Keratinocyte (primary cell): Measurements from ENCODE around the gene LYPD6B.

ENCODE experiments used
- EZH2 ChIP-seq: IDR thresholded peaks from one replicate; pipeline ENCODE4 v1.6.1; 2012; ENCODE audit warnings: inconsistent platforms, mild to moderate bottlenecking, low read length, moderate library complexity
- TF ChIP-seq, protein P1 (sequence below), 3 experiments: IDR thresholded peaks in 1 of 3; conservative IDR thresholded peaks in 1 of 3; optimal IDR thresholded peaks in 1 of 3; 2 replicates in 2 of 3; 3 replicates in 1 of 3; pipeline versions ENCODE3 to v1.5.1; 2011; ENCODE audit warnings: low read length in 3 of 3, mild to moderate bottlenecking in 3 of 3, moderate library complexity in 2 of 3, control low read depth in 1 of 3, inconsistent platforms in 1 of 3; ENCODE audit not compliant: insufficient read depth in 2 of 3; ENCODE audit errors: extremely low read depth in 1 of 3

DNA sequence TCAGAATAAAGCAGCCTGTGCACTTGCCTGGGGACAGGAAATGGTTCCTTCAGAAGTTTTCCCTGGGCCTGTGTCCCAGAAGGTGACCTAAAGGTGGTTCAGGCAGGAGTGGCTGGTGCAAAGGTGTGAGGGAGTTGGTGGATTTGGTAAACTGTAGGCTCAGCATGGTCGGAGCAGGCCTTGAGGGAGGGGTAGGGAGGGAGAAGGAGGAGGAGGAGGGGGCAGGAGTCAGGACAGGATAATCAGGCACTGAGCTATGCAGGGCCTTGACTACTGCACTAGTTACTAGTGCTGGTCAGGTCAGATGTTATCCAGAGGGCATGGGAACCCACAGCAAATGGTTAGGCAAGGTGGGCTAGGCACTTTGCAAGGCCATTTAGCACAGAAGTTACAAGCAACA, 21.3 kb downstream of the LYPD6B start:
- TF ChIP-seq, protein P1, sequence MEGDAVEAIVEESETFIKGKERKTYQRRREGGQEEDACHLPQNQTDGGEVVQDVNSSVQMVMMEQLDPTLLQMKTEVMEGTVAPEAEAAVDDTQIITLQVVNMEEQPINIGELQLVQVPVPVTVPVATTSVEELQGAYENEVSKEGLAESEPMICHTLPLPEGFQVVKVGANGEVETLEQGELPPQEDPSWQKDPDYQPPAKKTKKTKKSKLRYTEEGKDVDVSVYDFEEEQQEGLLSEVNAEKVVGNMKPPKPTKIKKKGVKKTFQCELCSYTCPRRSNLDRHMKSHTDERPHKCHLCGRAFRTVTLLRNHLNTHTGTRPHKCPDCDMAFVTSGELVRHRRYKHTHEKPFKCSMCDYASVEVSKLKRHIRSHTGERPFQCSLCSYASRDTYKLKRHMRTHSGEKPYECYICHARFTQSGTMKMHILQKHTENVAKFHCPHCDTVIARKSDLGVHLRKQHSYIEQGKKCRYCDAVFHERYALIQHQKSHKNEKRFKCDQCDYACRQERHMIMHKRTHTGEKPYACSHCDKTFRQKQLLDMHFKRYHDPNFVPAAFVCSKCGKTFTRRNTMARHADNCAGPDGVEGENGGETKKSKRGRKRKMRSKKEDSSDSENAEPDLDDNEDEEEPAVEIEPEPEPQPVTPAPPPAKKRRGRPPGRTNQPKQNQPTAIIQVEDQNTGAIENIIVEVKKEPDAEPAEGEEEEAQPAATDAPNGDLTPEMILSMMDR (optimal IDR thresholded peaks at IDR 0.05 in 1 of 3, IDR thresholded peaks at IDR 0.05 in 1 of 3, conservative IDR thresholded peaks at IDR 0.05 in 1 of 3; ENCODE audit: extremely low read depth in 1 of 3, insufficient read depth in 2 of 3, low read length in 3 of 3): no peak
- TF ChIP-seq EZH2: no peak
